ENCODE measurements around the gene SYNE2.
"Not testable (repeated sequence)": the region's sequence is repeated elsewhere in the genome, so short reads cannot be mapped to it uniquely, and the experiment has no call there.

SYNE2 gene

GRCh38 chr14:64008016-64008415, 155.2 kb downstream of the SYNE2 start:
- no peak for DNase-seq (ENCODE audit: low read depth, low spot score)

- DNase-seq (ENCODE audit: low read depth, low spot score) = no peak
Observed at GRCh38 chr14:64012003-64012402, 159.2 kb downstream of the SYNE2 start.

- no peak for DNase-seq (ENCODE audit: low read depth, low spot score)
Observed at GRCh38 chr14:64012720-64013119, 159.9 kb downstream of the SYNE2 start.

DNA sequence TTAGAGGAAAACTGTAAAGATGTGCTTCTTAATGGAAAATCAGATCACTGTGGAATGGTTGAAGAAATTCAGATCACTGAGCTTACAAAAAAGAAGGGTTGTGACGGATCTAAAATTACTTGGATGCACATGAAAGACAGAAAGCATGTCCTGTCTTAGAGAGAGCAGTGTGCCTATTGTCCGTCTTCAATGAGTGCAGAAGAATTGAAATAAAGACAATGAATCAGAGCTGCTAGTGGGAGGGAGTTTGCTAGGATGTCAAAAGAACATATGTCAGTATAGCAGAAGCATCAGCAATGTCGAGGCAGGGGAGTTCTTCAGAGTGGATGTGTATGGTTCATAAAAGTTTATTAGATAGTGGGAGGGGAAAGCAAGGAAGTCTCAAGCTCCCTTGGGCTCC, 172.7 kb downstream of the SYNE2 start:
- DNase-seq (ENCODE audit: low read depth, low spot score) = no peak

GRCh38 chr14:64026600-64026999, 173.8 kb downstream of the SYNE2 start:
- no peak for DNase-seq (ENCODE audit: low read depth, low spot score)

DNA sequence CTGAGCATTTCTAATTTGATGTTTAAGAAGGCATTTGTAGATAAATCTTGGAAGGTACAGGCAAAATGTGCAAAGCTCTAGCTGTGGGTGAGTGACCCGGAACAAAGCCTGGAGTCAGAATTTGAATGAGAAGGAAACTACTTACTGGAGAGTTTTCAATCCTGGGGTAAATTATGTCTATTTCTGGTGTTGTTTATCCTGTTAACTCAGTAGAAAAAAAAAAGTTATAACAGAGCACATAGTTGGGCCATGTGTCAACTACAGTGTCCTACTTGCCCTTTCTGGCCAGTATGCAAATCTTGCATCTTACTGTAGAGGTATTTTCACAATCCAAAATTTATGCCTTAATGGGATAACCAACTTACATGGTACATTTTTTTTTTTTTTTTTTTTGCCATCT, 182.3 kb downstream of the SYNE2 start:
- peak; percentile 62 for DNase-seq (ENCODE audit: low read depth, low spot score)

DNA sequence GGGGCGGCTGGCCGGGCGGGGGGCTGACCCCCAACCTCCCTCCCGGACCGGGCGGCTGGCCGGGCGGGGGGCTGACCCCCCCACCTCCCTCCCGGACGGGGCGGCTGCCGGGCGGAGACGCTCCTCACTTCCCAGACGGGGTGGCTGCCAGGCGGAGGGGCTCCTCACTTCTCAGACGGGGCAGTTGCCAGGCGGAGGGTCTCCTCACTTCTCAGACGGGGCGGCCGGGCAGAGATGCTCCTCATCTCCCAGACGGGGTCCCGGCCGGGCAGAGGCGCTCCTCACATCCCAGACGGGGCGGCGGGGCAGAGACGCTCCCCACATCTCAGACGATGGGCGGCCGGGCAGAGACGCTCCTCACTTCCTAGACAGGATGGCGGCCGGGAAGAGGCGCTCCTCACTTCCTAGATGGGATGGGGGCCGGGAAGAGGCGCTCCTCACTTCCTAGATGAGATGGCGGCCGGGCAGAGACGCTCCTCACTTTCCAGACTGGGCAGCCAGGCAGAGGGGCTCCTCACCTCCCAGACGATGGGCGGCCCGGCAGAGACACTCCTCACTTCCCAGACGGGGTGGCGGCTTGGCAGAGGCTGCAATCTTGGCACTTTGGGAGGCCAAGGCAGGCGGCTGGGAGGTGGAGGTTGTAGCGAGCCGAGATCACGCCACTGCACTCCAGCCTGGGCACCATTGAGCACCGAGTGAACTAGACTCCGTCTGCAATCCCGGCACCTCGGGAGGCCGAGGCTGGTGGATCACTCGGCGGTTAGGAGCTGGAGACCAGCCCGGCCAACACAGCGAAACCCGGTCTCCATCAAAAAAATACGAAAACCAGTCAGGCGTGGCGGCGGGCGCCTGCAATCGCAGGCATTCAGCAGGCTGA, 185.3 kb downstream of the SYNE2 start:
- DNase-seq (ENCODE audit: low read depth, low spot score) = not testable (repeated sequence)

GRCh38 chr14:64038841-64039542, 186.2 kb downstream of the SYNE2 start:
- no peak for DNase-seq (ENCODE audit: low read depth, low spot score)

GRCh38 chr14:64040044-64040443, 187.2 kb downstream of the SYNE2 start:
- DNase-seq (ENCODE audit: low read depth, low spot score) = peak; percentile 33

DNA sequence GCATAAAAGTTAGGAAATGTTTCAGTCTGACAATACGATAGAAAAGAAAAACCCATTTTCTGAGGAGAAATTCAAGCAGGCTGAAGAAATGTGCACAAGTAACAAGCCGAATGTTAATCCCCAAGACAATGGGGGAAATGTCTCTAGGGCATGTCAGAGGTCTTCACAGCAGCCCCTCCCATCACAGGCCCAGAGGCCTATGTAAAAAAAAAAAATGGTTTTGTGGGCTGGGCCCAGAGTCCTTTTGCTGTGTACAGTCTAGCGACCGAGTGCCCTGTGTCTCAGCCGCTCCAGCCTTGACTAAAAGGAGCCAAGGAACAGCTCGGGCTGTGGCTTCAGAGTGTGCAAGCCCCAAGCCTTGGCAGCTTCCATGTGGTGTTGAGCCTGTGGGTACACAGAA, 190.5 kb downstream of the SYNE2 start:
- not testable (repeated sequence) for DNase-seq (ENCODE audit: low read depth, low spot score)

DNA sequence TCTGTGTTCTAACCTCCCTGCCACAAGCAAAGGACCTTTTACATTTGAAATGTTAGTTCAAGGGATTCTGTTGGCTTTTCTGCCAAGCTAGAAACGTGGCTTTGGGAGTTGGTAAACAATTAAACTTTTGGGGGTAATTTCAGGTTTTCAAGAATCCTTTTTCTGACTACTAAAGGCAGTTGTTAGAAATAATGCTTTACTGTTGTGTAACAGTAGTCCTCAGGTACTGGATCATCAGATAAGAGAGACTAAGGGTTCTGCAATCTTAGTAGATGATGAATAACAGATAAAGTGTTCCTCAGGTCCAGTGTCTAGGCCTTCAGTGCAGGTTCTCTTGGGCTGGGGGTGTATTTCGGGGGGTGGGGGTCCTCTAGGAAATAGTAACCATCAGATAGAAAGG, 192.3 kb downstream of the SYNE2 start:
- no peak for DNase-seq (ENCODE audit: low read depth, low spot score)

DNA sequence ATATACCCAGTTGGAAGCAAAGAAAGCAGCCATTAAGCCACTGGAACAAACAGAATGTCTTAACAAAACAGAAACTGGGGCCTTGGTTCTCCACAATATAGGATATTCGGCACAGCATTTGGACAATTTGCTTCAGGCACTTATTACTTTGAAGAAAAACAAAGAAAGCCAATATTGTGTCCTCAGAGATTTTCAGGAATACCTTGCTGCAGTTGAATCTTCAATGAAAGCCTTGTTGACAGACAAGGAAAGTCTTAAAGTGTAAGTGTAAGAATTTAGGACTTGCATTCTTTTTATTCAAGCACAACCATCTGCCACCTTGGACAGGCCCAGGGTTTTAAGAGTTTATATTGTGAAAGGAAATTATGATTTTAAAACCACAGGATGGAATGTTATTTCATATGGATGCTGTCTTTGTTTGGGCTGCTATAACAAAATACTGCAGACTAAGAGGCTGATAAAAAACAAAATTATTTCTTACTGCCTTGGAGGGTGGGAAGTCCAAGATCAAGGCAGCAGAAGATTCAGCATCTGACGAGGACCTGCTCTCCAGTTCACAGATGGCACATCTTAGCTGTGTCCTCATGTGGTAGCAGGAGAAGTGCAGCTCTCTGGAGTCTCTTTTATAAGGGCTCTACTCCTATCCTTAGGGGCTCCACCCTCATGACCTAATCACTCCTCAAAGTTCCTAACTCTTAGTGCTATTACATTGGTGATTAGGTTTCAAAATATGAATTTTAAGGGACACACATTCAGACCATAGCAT, 197.0 kb downstream of the SYNE2 start:
- no peak for DNase-seq (ENCODE audit: low read depth, low spot score)

DNA sequence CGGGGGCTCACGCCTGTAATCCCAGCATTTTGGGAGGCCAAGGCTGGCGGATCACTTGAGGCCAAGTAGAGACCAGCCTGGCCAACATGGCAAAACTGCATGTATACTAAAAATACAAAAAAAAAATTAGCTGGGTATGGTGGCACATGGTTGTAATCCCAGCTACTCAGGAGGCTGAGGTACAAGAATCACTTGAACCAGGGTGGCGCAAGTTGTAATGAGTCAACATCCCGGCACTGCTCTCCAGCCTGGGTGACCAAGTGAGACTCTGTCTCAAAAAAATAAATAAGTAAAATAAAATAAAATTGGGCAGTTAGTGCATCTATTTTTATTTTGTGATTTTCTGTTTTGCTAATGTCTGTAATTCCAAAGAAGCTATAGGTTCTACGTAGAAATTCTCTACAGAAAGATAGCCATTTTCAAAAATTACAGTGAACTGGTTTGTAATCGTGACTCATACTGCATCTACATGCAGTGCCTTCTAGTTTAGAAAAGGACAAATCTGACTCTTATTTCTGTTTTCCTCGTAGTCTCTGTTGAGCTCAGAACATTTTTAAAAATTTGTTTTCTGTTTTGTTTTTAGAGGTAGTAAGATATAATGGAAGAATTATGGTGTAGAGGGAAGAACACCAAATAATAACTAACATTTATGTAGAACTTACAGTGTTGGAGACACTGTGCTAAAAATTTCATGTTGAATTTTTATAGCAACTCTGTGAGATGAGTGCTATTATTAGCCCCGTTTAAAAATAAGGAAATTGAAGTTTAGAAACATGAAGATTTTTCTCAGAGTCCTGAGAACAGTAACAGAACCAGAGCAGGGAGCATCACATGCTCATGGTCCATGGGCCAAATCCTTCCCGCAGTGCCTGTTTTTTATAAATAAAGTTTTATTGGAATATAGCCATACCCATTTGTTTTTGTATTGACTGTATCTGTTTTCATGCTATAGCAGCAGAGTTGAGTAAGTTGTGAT, 201.2 kb downstream of the SYNE2 start:
- no peak for DNase-seq (ENCODE audit: low read depth, low spot score)

- DNase-seq (ENCODE audit: low read depth, low spot score) = no peak
Observed at GRCh38 chr14:64059454-64060198, 206.8 kb downstream of the SYNE2 start.

DNA sequence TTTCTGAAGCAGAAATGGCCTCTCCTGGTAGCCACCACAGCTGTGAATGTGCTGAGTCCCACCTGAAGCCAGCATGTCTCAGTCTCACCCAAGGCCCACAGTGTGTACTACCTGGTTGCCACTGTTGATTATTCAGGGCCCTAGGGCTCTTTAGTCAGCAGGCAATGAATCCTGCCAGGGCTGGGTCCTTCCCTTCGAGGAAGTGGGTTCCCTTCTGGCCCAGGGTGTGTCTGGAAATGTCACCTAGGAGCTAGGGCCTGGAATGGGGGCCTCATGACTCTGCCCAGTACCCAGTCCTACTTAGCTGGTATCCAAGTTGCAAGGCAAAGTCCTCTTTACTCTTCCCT, 207.4 kb downstream of the SYNE2 start:
- DNase-seq (ENCODE audit: low read depth, low spot score) = no peak

DNA sequence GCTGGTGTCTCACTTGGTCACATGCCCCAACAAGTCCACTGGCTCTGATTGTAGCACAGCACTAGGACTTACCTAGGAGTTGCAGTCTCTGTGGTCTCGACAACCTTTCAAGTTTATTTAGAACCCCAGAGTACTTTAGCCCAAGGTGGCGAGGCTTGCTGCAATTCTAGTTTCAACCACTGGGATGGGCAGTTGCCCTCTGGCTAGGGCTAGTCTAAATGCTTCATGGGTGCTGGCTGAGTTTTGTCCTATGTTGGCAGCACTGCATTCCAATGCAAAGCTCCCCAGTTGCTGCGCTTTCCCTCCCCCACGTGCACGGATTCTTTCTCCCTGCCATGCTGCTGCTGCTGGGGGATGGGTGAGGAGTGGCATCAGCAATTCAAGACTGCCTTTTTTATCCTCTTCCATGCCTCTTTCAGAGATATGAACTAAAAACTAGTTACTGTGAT, 207.9 kb downstream of the SYNE2 start:
- DNase-seq (ENCODE audit: low read depth, low spot score) = no peak

DNA sequence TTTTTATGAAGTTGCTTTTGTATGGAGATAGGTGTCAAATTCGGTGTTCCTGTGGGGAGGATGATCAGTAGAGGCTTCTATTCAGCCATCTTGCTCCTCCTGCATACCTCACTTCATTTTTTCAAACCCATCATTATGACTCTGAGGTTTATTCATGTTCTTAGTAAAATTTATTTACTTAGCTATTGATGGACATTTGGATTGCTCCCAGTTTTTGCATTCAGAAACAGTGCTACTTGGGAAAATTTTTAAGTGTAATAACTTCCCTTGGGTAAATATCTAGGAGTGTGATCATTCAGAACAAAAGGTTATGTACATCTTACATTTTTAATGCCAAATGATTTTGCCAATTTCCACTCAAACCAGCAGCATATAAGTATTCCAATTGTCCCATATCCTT, 208.3 kb downstream of the SYNE2 start:
- DNase-seq (ENCODE audit: low read depth, low spot score) = no peak

- DNase-seq (ENCODE audit: low read depth, low spot score) = no peak
Observed at GRCh38 chr14:64061706-64062105, 208.9 kb downstream of the SYNE2 start.

- no peak for DNase-seq (ENCODE audit: low read depth, low spot score)
Observed at GRCh38 chr14:64062381-64063115, 209.7 kb downstream of the SYNE2 start.

DNA sequence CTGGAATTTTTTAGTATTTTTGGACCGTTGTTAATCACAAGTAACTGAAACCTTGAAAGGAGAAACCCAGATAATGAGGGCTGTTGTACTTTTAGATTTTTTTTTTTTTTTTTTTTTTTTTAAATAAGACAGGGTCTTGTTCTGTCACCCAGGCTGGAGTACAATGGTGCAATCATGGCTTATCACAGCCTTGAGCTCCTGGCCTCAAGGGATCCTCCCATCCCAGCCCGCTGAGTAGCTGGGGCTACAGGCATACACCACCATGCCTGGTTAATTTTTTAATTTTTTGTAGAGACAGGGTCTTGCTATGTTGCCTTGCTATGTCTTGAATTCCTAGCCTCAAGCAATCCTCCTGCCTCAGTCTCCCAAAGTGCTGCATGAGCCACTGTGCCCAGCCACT, 211.6 kb downstream of the SYNE2 start:
- no peak for DNase-seq (ENCODE audit: low read depth, low spot score)

All from astrocyte of the hippocampus (primary cell).